GM12878 (cell line): Measurements from ENCODE around the gene B3GALT4. TPM values are rescaled to one million over a fixed set of nuclear protein-coding genes. Genes with fewer than 3 reads are reported as not detected.

ENCODE experiments used
- ATAC-seq: fragments of 200-7000 bp; cut with Tn5 transposase; 3 replicates; pipeline ENCODE4 v1.9.1; 2020; ENCODE audit warnings: mild to moderate bottlenecking, moderate library complexity
- BruUV-seq: library from RNA; stranded (reverse); fragments of 400-500 nt; replicated peaks from 2 replicates; lab custom pipeline; 2021; lab: Mats Ljungman, UMichigan
- CTCF ChIA-PET: fragments of 300-600 bp; sonication (Branson Sonifier 250); formaldehyde crosslinking; extraction: SDS; loops from one replicate; lab custom pipeline; 2021; ENCODE audit warnings: inconsistent platforms; lab: Yijun Ruan, JAX
- POLR2A ChIA-PET: fragments of 350-600 bp; formaldehyde crosslinking; extraction: SDS; loops from one replicate; lab custom pipeline; 2021; ENCODE audit warnings: inconsistent platforms; lab: Charles Lee
- RAD21 ChIA-PET: fragments of 300-600 bp; sonication (Branson Sonifier 250); formaldehyde crosslinking; loops from one replicate; lab custom pipeline; 2023; ENCODE audit warnings: antibody characterized with exemption; ENCODE audit not compliant: unreplicated experiment; lab: Charles Lee
- SMC1A ChIA-PET: fragments of 300-600 bp; sonication (Branson Sonifier 250); formaldehyde crosslinking; loops from one replicate; lab custom pipeline; 2023; ENCODE audit not compliant: unreplicated experiment, uncharacterized antibody; lab: Charles Lee
- DNase-seq: peaks from one replicate; pipeline ENCODE4 v3.0.0-alpha.2; 2011; ENCODE audit warnings: low read depth, low spot score
- FAIRE-seq: peaks from 3 replicates; lab custom pipeline; 2011; peaks lifted over from hg19 to GRCh38; lab: Jason Lieb, UNC
- H2AFZ ChIP-seq: 2 replicates; pipeline ENCODE4 v1.6.0; 2011; ENCODE audit warnings: low read depth, low read length, control low read depth; ENCODE audit not compliant: control insufficient read depth
- H3K27ac ChIP-seq: 2 replicates; pipeline ENCODE4 v1.5.1; 2011; ENCODE audit warnings: control low read depth; ENCODE audit not compliant: control insufficient read depth, insufficient read depth
- H3K27me3 ChIP-seq, 2 experiments: replicated peaks in 1 of 2; 2 replicates each; pipeline versions ENCODE4 v1.6.0 to v1.6.1; 2011; ENCODE audit warnings: low read length in 1 of 2; ENCODE audit not compliant: control insufficient read depth in 2 of 2, insufficient read depth in 2 of 2
- H3K36me3 ChIP-seq, 2 experiments: 2 replicates each; pipeline ENCODE4 v1.5.1; 2011; ENCODE audit warnings: low read length in 1 of 2; ENCODE audit not compliant: control insufficient read depth in 2 of 2, insufficient read depth in 2 of 2
- H3K4me1 ChIP-seq: 2 replicates; pipeline ENCODE4 v1.6.1; 2011; ENCODE audit warnings: mild to moderate bottlenecking, low read length, moderate library complexity, mixed read lengths; ENCODE audit not compliant: control insufficient read depth, insufficient read depth
- H3K4me2 ChIP-seq: 2 replicates; pipeline ENCODE4 v1.6.0; 2011; ENCODE audit warnings: control low read depth; ENCODE audit not compliant: control insufficient read depth, insufficient read depth
- H3K4me3 ChIP-seq: fragments of 200-600 bp; sonication (generic); 2 replicates; pipeline ENCODE4 v1.5.1; 2016
- H3K79me2 ChIP-seq: 2 replicates; pipeline ENCODE4 v1.6.0; 2011; ENCODE audit warnings: low read length; ENCODE audit not compliant: control insufficient read depth, insufficient read depth
- H3K9ac ChIP-seq: 2 replicates; pipeline ENCODE4 v1.8.0; 2011; ENCODE audit warnings: low read length, control low read depth, mixed read lengths; ENCODE audit not compliant: control insufficient read depth, insufficient read depth
- H3K9me3 ChIP-seq: replicated peaks from 3 replicates; pipeline ENCODE4 v1.5.1; 2011; ENCODE audit warnings: mild to moderate bottlenecking, low read length; ENCODE audit not compliant: control insufficient read depth, insufficient read depth
- H4K20me1 ChIP-seq: 2 replicates; pipeline ENCODE4 v1.6.0; 2011; ENCODE audit not compliant: control insufficient read depth, insufficient read depth
- CHD2 ChIP-seq: IDR thresholded peaks from 2 replicates; pipeline ENCODE4 v1.6.1; 2011; ENCODE audit warnings: low read depth, low read length, improper control_type of control experiment, borderline replicate concordance
- EED ChIP-seq: sonication (generic); IDR thresholded peaks from 2 replicates; pipeline ENCODE4 v1.6.1; 2016; ENCODE audit warnings: antibody characterized with exemption, low read depth
- HDGF ChIP-seq: fragments of 450-650 bp; IDR thresholded peaks from 2 replicates; pipeline ENCODE4 v1.6.1; 2016; ENCODE audit warnings: antibody characterized with exemption
- IKZF2 ChIP-seq, 2 experiments: fragments of 450-650 bp; IDR thresholded peaks; 2 replicates each; pipeline ENCODE4 v1.6.1; 2017; ENCODE audit warnings: mild to moderate bottlenecking in 2 of 2, moderate library complexity in 2 of 2
- KDM1A ChIP-seq: fragments of 200-600 bp; sonication (generic); IDR thresholded peaks from 2 replicates; pipeline ENCODE4 v1.6.1; 2016; ENCODE audit warnings: borderline replicate concordance
- MYC ChIP-seq: IDR thresholded peaks from 2 replicates; pipeline ENCODE4 v1.6.1; 2011; ENCODE audit warnings: mild to moderate bottlenecking, low read length, moderate library complexity, inconsistent platforms; ENCODE audit not compliant: insufficient read depth, insufficient replicate concordance, insufficient read length, severe bottlenecking
- NFXL1 ChIP-seq: fragments of 450-650 bp; IDR thresholded peaks from 2 replicates; pipeline ENCODE4 v1.6.1; 2017; ENCODE audit warnings: antibody characterized with exemption, mild to moderate bottlenecking, borderline replicate concordance
- RAD21 ChIP-seq: IDR thresholded peaks from 2 replicates; pipeline ENCODE4 v1.6.1; 2011; ENCODE audit warnings: mild to moderate bottlenecking, low read depth, low read length, moderate library complexity; ENCODE audit not compliant: insufficient read depth
- RBBP5 ChIP-seq: fragments of 200-600 bp; sonication (generic); conservative IDR thresholded peaks from 2 replicates; pipeline ENCODE4 v1.6.1; 2016
- RUNX3 ChIP-seq: IDR thresholded peaks from 2 replicates; pipeline ENCODE4 v1.6.1; 2012; ENCODE audit warnings: low read length, inconsistent platforms
- SMC3 ChIP-seq: IDR thresholded peaks from 2 replicates; pipeline ENCODE4 v1.6.1; 2011; ENCODE audit warnings: low read length, improper control_type of control experiment, borderline replicate concordance
- WGBS: methylation state at CpG from one replicate; pipeline ENCODE4 v1.1.6; 2016; ENCODE audit warnings: low lambda C conversion rate; ENCODE audit not compliant: insufficient replicate concordance, insufficient coverage; ENCODE audit errors: missing lambda C conversion rate; 5-methylcytosine and 5-hydroxymethylcytosine counted together
- in situ Hi-C: fragments of 300-500 bp; cut with MboI; formaldehyde crosslinking; loops from 9 replicates; pipeline ENCODE4 v1.14.3; 2018; ENCODE audit warnings: mixed read lengths
- intact Hi-C: fragments of 100-400 bp; cut with micrococcal nuclease; formaldehyde crosslinking; loops from one replicate; pipeline ENCODE4 v1.14.2; 2022; ENCODE audit not compliant: unreplicated experiment
- polyA plus RNA-seq, 11 experiments: library from polyadenylated mRNA; depleted of rRNA in 4 of 11; unstranded in 6 of 11; stranded (reverse) in 5 of 11; fragments of >200 nt; fragmentation: Nextera tagmentation in 4 of 11; fragmentation: Illumina TruSeq in 1 of 11; extraction: Ambion mirVana in 4 of 11; extraction: Trizol in 1 of 11; gene quantifications; 1 replicate in 1 of 11; 2 replicates in 10 of 11; pipeline versions ENCODE4 v1.2.1 to v1.2.3, GENCODE V29; 2011 to 2016; ENCODE audit warnings: inconsistent platforms in 2 of 11, missing spikeins in 2 of 11, low read depth in 1 of 11
- total RNA-seq, 4 experiments: library from RNA; depleted of rRNA in 3 of 4; stranded (reverse); fragments of >200 nt in 3 of 4; fragmentation: Illumina TruSeq in 1 of 4; extraction: Trizol in 1 of 4; gene quantifications; 2 replicates each; pipeline versions ENCODE4 v1.2.1 to v1.2.3, GENCODE V29; 2013 to 2021
- TF ChIP-seq, protein P1 (sequence below), 3 experiments: IDR thresholded peaks in 2 of 3; conservative IDR thresholded peaks in 1 of 3; 2 replicates each; pipeline ENCODE4 v1.5.1; 2011; ENCODE audit warnings: low read depth in 3 of 3, low read length in 3 of 3, mild to moderate bottlenecking in 3 of 3, control low read depth in 2 of 3, moderate library complexity in 2 of 3, inconsistent platforms in 1 of 3, mixed read lengths in 1 of 3; ENCODE audit not compliant: control insufficient read depth in 2 of 3, insufficient read depth in 1 of 3; ENCODE audit errors: extremely low read depth in 1 of 3

The B3GALT4 gene
- total and polyA plus RNA-seq, 10 of the 15 experiments (the other 5 are each of a cell fraction or from before 2014, with no cell fraction given): 0.27 to 8.2 (median 2.6) TPM

DNA sequence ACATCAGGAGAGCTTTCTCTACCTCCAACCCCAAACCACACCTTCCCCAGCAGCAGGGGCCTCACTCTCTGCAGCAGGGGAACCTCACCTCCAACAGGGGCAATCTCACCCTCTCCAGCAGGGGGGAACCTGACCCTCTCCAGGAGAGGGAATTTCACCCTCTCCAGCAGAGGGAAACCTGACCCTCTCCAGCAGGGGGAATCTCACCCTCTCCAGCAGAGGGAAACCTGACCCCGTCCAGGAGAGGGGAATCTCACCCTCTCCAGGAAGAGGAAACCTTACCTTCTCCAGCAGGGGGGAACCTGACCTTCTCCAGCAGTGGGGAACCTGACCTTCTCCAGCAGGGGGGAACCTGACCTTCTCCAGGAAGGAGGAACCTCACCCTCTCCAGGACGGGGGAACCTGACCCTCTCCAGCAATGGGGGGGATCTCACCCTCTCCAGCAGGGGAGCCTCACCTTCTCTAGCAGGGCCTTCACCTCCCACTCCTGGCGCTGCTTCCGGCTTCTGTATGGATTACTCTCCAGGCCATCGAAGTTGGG lies 3.1 kb downstream of the B3GALT4 start:
- Histone ChIP-seq H3K27me3 (no peaks in the 10 kb centered on the region), H3K9me3 (no peaks in the 10 kb centered on the region), H2AFZ (no peak overlapping the region), H3K79me2 (peaks cover 24% of the 10 kb centered on the region), H3K4me1 (peaks cover 20% of the 10 kb centered on the region), H3K36me3 (peaks cover 24 to 31% of the 10 kb centered on the region in 2 experiments), H3K4me3 (no peak overlapping the region), H3K27ac (no peak overlapping the region; the same call in 1 of the 2 replicates), H4K20me1 (no peaks in the 10 kb centered on the region; the same call in 1 of the 2 replicates), H3K9ac (no peak overlapping the region), H3K4me2 (no peak overlapping the region)
- no peak for FAIRE-seq
- in situ Hi-C loops: no loop called here
- no TSS peak for BruUV-seq
- WGBS: 100% methylated on average over 5 of the region's 5 CpGs
- ChIA-PET CTCF (interaction anchor here (1.7 to 3.9 kb wide), 2 partner anchors 65 to 151 kb away, joined by 3 to 22 read pairs; no protein-coding TSS in a partner anchor), SMC1A (no interaction called here), RAD21 (no interaction called here), POLR2A (interaction anchor here (1.6 to 3.9 kb wide), 3 partner anchors 8 to 17 kb away, joined by 6 to 38 read pairs (median 19); partner anchors contain the start of genes PFDN6, RPS18, VPS52 and WDR46)
- no peak for ATAC-seq
- no peak for DNase-seq
- TF ChIP-seq RUNX3 (no peak), MYC (no peak), KDM1A (no peak), NFXL1 (no peak), EED (peak; percentile 46; the same call in 1 of the 2 replicates), HDGF (no peak), CHD2 (no peak), IKZF2 (IDR thresholded peaks at IDR 0.05) (peak in 1 of 2 experiments; percentile 20; a peak in 1 of 4 replicates), RBBP5 (no peak), SMC3 (peak; percentile 10; the same call in 1 of the 2 replicates), RAD21 (peak; percentile 46)
- TF ChIP-seq, protein P1, sequence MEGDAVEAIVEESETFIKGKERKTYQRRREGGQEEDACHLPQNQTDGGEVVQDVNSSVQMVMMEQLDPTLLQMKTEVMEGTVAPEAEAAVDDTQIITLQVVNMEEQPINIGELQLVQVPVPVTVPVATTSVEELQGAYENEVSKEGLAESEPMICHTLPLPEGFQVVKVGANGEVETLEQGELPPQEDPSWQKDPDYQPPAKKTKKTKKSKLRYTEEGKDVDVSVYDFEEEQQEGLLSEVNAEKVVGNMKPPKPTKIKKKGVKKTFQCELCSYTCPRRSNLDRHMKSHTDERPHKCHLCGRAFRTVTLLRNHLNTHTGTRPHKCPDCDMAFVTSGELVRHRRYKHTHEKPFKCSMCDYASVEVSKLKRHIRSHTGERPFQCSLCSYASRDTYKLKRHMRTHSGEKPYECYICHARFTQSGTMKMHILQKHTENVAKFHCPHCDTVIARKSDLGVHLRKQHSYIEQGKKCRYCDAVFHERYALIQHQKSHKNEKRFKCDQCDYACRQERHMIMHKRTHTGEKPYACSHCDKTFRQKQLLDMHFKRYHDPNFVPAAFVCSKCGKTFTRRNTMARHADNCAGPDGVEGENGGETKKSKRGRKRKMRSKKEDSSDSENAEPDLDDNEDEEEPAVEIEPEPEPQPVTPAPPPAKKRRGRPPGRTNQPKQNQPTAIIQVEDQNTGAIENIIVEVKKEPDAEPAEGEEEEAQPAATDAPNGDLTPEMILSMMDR (IDR thresholded peaks at IDR 0.05 in 2 of 3, conservative IDR thresholded peaks at IDR 0.05 in 1 of 3; ENCODE audit: control insufficient read depth in 2 of 3, extremely low read depth in 1 of 3, insufficient read depth in 1 of 3, low read depth in 3 of 3, low read length in 3 of 3): peak; percentile 39 to 55 (median 46); a peak in 5 of 6 replicates
- intact Hi-C loops: loop anchor here (5.0 kb wide), 1 partner anchor 112 kb away; the partner anchor contains the start of gene KIFC1
